Cardiac ventricle fibroblast (primary cell): ENCODE results near the gene BPIFA3. TPM values are rescaled to one million over a fixed set of nuclear protein-coding genes. Genes with fewer than 3 reads are reported as not detected.

Source experiments
- total RNA-seq: library from RNA; depleted of rRNA; stranded (reverse); fragments of >200 nt; gene quantifications from 2 replicates; pipeline ENCODE4 v1.2.3, GENCODE V29; 2015

BPIFA3 gene
- total RNA-seq, result not detected in 2 replicates

DNA sequence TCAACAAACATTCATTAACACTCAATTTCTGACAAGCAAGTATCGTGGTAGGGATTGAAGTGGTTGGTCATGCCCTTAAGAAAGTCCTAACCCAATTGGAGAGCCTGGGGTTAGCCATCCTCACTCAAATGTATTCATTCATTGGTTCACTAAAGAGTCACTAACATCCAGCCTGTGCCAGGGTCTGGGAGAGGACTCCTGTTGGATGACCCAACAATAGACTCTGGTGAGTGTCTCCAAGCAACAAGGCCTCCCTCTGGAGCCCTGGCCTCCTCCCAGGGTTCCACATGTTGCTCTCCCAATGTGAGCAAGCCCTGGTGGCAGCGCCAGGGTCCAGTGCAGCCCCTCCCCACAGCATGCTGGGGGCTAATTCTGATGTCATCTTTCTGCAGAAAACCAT, at the start of gene BPIFA3:
Gene BPIFA3, plus strand, starts transcription at position 301 of the 400 bp plus-strand sequence. CDS start 185 bp downstream, outside the sequence.

DNA sequence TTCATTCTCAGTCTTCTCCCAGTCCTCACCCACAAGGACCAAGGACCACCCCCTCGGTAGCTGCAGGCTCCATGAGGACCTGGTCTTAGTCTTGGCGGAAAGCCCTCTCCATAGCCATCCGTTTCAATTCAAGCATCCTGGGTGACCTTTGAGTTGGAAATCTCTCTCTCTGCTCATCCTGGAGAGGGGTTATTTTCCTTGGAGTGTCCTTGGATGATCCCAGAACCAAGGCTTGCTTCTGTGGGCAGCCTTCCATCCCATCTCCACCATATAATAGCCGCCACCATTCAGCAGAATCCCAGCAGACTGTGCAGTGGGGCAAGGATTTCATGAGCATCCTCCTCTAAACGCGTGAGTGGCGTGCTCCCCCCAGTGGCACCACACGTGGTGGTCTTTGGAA, 49.3 kb upstream of the BPIFA3 start, which contains the start of gene BPIFA2:
Gene BPIFA2, plus strand, starts transcription at position 301 of the 400 bp plus-strand sequence. CDS start 987 bp downstream, outside the sequence.

GRCh38 chr20:33235696-33236095, 18.5 kb downstream of the BPIFA3 start, which contains the start of gene BPIFA1:
Gene BPIFA1, plus strand, starts transcription at chr20:33235996. Its CDS starts 1,716 bp downstream, at chr20:33237712.

Other genes starting within 250 kb of the BPIFA3 start
- gene SUN5, start 212.9 kb upstream of the BPIFA3 start, total RNA-seq, result not detected in 2 replicates
- not detected in 2 replicates for gene BPIFB2, start 209.6 kb upstream of the BPIFA3 start, total RNA-seq
- gene BPIFB6, start 185.7 kb upstream of the BPIFA3 start, total RNA-seq, result not detected in 2 replicates
- gene BPIFB3, start 163.4 kb upstream of the BPIFA3 start, total RNA-seq, result not detected in 2 replicates
- gene BPIFB4, start 137.7 kb upstream of the BPIFA3 start, total RNA-seq, result 0.06 and 0.24 TPM in 2 replicates
- gene BPIFA2, start 49.2 kb upstream of the BPIFA3 start, total RNA-seq, result not detected in 2 replicates
- gene BPIFA1, start 18.6 kb downstream of the BPIFA3 start, total RNA-seq, result not detected in 2 replicates
- gene BPIFB1, start 65.9 kb downstream of the BPIFA3 start, total RNA-seq, result 0.50 TPM in 1 of 2 replicates, not detected in the other
- 10.3 and 13.9 TPM in 2 replicates for gene CDK5RAP1, start 184.2 kb downstream of the BPIFA3 start, total RNA-seq
- 13.8 and 15.4 TPM in 2 replicates for gene SNTA1, start 226.4 kb downstream of the BPIFA3 start, total RNA-seq